K562 (cell line): ENCODE measurements around the gene LAP3.

Source experiments
- ARID2 ChIP-seq: fragments of 450-650 bp; IDR thresholded peaks from 2 replicates; pipeline ENCODE4 v1.6.1; 2017; ENCODE audit warnings: antibody characterized with exemption, mild to moderate bottlenecking
- CREM ChIP-seq: IDR thresholded peaks from 2 replicates; pipeline ENCODE4 v1.6.1; 2014; ENCODE audit warnings: antibody characterized with exemption, low read depth
- EGR1 ChIP-seq: fragments of 450-650 bp; conservative IDR thresholded peaks from 2 replicates; pipeline ENCODE4 v1.6.1; 2017; ENCODE audit warnings: mild to moderate bottlenecking
- NR2C2 ChIP-seq, 2 experiments: fragments of 200-800 bp in 1 of 2; sonication (Bioruptor generic) in 1 of 2; sonication (generic) in 1 of 2; formaldehyde crosslinking in 1 of 2; IDR thresholded peaks; 2 replicates each; pipeline versions ENCODE4 v1.6.1 to v1.8.0; 2016 to 2022; ENCODE audit warnings: mild to moderate bottlenecking in 1 of 2, missing compliant biosample characterization in 1 of 2, missing genetic modification characterization in 1 of 2, missing genetic modification reagents in 1 of 2
- NR3C1 ChIP-seq: sonication (generic); formaldehyde crosslinking; IDR thresholded peaks from 2 replicates; pipeline ENCODE4 v1.8.1; 2022; ENCODE audit warnings: missing genetic modification reagents
- SIN3A ChIP-seq, 2 experiments: fragments of 150-350 bp in 1 of 2; IDR thresholded peaks; 2 replicates each; pipeline ENCODE4 v1.6.1; 2011 to 2016; ENCODE audit warnings: borderline replicate concordance in 2 of 2, low read depth in 2 of 2, low read length in 2 of 2, mild to moderate bottlenecking in 2 of 2, moderate library complexity in 2 of 2; ENCODE audit not compliant: control insufficient read depth in 1 of 2
- SRSF9 ChIP-seq: fragments of 200-400 bp; formaldehyde crosslinking; IDR thresholded peaks from 2 replicates; pipeline ENCODE4 v1.6.1; 2017; ENCODE audit warnings: low read depth, low read length, borderline replicate concordance
- TAF1 ChIP-seq: IDR thresholded peaks from 2 replicates; pipeline ENCODE4 v1.6.1; 2011; ENCODE audit warnings: mild to moderate bottlenecking, low read length, moderate library complexity; ENCODE audit not compliant: insufficient read depth, control insufficient read depth, severe bottlenecking; ENCODE audit errors: extremely low read depth
- TFAM ChIP-seq: fragments of 250-450 bp; sonication (Bioruptor Pico); conservative IDR thresholded peaks from 2 replicates; pipeline ENCODE4 v1.5.0; 2021; ENCODE audit warnings: mild to moderate bottlenecking, moderate library complexity
- ZBTB8A ChIP-seq: fragments of 450-650 bp; IDR thresholded peaks from 2 replicates; pipeline ENCODE4 v1.6.1; 2018; ENCODE audit warnings: mild to moderate bottlenecking, moderate library complexity; ENCODE audit not compliant: partially characterized antibody
- ZNF239 ChIP-seq: fragments of 250-450 bp; sonication (Bioruptor Pico); IDR thresholded peaks from 2 replicates; pipeline ENCODE4 v1.4.0; 2020; ENCODE audit warnings: mild to moderate bottlenecking
- ZNF354B ChIP-seq: fragments of 250-450 bp; sonication (Bioruptor Pico); IDR thresholded peaks from 2 replicates; pipeline ENCODE4 v1.4.0; 2020
- TF ChIP-seq, protein P1 (sequence below): fragments of 450-650 bp; IDR thresholded peaks from 2 replicates; pipeline ENCODE4 v1.6.1; 2016
- TF ChIP-seq, protein P2 (sequence below): sonication (generic); formaldehyde crosslinking; IDR thresholded peaks from 2 replicates; pipeline ENCODE4 v1.8.1; 2023; ENCODE audit warnings: mild to moderate bottlenecking, missing genetic modification reagents, moderate library complexity

DNA sequence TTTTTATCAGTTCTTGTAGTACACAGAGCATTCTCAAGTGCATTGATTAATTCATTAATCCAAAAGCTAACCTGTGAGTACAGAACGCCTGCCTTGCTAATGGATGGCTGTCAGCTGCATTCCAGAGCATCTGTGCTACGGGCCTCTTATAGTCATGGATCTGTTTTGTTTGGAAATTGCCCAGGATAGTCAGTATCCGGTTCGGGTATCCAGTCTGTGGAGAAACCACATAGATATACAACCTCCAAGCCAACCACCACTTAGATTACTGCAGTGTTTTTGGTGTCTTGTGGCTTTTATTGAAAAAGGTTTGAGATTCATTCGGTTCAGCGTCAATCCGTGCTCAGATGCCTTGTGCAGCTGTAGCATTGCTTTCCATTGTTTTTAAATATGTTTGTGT lies 4.0 kb downstream of the LAP3 start:
- TF ChIP-seq CREM (no peak), EGR1 (no peak), TAF1 (no peak), SIN3A (IDR thresholded peaks at IDR 0.05; ENCODE audit: borderline replicate concordance in 2 of 2, control insufficient read depth in 1 of 2, low read depth in 2 of 2, low read length in 2 of 2) (no peak), NR3C1 (CRISPR knock-in tag) (no peak), ZNF239 (CRISPR knock-in tag) (no peak), ZBTB8A (no peak), ZNF354B (CRISPR knock-in tag) (no peak), ARID2 (no peak), SRSF9 (no peak), NR2C2 (CRISPR knock-in tag; IDR thresholded peaks at IDR 0.05) (no peak), NR2C2 (tag; IDR thresholded peaks at IDR 0.05) (no peak), TFAM (CRISPR knock-in tag) (no peak)
- TF ChIP-seq, protein P1, sequence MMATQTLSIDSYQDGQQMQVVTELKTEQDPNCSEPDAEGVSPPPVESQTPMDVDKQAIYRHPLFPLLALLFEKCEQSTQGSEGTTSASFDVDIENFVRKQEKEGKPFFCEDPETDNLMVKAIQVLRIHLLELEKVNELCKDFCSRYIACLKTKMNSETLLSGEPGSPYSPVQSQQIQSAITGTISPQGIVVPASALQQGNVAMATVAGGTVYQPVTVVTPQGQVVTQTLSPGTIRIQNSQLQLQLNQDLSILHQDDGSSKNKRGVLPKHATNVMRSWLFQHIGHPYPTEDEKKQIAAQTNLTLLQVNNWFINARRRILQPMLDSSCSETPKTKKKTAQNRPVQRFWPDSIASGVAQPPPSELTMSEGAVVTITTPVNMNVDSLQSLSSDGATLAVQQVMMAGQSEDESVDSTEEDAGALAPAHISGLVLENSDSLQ = no peak
- TF ChIP-seq, protein P2, sequence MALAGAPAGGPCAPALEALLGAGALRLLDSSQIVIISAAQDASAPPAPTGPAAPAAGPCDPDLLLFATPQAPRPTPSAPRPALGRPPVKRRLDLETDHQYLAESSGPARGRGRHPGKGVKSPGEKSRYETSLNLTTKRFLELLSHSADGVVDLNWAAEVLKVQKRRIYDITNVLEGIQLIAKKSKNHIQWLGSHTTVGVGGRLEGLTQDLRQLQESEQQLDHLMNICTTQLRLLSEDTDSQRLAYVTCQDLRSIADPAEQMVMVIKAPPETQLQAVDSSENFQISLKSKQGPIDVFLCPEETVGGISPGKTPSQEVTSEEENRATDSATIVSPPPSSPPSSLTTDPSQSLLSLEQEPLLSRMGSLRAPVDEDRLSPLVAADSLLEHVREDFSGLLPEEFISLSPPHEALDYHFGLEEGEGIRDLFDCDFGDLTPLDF (CRISPR knock-in tag) = no peak
